Stimulated activated CD4-positive, alpha-beta T cell treated with anti-CD3 and anti-CD28 coated beads, TNF-alpha, amount 100 ng/mL, for 4 hours (primary cell): Measurements from ENCODE around the gene CRISPLD2.

Experiments used
- DNase-seq, 3 experiments: peaks; one replicate each; pipeline ENCODE4 v3.0.0-alpha.2; 2020; ENCODE audit warnings: low read depth in 3 of 3

CRISPLD2 gene

GRCh38 chr16:84884246-84884595 lies 64.4 kb downstream of the CRISPLD2 start:
- DNase-seq, result no peak

DNA sequence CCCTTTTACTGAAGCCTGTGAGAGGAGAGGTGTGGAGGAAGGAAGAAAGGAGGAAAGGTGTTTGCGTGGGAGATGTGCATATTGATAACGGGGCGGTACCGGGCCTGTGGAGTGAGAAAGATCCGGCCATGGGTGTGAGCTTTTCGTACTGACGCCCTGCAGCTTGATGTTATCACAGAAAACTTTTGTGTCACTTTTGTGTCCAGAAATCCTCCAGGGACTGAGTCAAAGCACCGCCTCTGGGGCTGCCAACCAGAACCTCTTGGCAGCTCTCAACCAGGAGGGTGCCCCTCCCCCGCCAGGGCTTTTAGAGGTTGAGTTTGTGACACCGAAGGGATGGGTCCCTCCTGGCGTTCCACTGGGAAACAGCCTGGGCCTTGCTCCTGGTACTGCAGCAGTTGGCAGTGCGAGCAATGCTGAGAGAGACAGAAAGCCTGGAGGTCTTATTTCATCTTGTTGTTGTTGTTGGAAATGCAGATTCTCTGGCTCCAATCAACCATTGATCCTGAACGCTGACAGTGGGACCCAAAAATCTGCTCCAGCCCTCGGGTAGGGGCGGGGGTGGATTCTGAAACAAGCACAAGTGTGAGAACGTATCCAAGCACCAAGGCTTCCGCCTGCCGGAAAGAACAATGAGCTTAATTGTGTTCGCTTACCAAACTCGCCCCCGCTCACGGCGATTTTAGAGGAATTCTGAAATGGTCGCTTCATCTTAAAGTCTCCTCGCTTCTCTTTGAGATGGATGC lies 65.0 kb downstream of the CRISPLD2 start:
- DNase-seq, result no peak

DNA sequence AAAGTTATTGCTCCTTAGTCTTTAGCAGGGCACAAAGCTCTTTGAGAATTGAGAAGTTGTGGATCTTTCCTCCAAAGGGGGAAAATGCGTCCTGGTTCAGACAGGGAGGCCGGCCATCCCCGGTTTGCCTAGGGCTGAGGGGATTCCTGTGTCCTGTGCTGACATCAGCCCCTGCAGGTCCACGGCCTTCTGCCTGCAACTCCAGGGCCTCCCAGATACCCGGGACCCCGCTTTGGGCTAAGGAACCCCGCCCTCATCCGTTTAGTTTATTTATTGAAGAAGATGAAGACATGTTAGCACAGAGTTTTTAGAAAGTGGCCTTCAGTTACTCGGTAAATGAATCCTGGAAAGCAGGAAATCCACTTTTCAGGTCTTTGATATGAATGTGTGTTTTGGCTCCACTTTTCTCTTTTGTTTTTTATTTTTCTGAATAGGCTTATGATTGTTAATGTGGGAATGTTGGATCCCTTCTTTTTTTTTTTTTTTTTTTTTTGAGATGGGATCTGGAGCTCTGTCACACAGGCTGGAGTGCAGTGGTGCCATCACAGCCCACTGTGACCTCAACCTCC lies 65.6 kb downstream of the CRISPLD2 start:
- DNase-seq, result no peak

GRCh38 chr16:84886497-84887090 lies 66.8 kb downstream of the CRISPLD2 start:
- no peak for DNase-seq

DNA sequence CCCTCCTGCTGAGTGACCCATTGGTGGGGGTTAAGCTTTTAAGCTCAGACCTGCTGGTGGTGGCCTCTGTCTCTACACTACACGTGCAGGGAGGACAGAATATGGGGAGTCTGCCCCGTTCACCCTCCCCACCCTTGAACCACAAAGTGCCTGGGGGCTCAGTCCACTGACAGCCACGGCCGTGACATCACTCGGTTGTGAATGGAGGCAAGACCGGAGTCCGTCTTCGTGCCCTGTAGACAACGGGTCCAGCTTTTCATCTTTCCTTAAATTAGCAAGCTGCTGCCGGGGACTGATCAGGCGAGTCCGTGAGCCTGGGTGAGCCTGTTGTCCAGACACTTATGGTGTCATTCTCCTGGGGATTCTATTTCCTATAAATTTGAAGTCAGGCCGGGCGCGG lies 67.4 kb downstream of the CRISPLD2 start:
- DNase-seq, result no peak

DNA sequence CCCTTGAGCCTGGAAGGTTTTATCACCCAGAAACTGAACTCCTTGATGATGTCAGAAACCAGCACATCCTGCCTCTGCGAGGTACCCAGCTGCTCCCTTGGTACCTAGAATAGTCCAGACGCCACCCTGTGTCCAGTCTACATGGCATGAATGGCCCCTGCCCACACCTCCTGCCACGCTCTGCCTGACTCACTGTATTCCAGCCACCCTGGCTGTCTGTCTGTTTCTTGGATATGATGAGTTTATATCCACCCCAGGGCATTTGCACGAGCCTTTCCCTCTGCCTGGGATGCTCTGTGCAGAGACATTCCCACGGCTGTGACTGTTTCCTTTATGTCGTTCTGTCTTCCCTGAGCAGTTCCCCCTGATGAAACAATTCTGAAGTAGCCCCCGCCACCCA lies 68.7 kb downstream of the CRISPLD2 start:
- DNase-seq, result no peak

GRCh38 chr16:84889066-84889465 lies 69.3 kb downstream of the CRISPLD2 start:
- DNase-seq, result no peak

- no peak for DNase-seq
Measured at GRCh38 chr16:84890427-84890826, 70.6 kb downstream of the CRISPLD2 start.

- DNase-seq, result no peak
Measured at GRCh38 chr16:84891149-84891795, 71.5 kb downstream of the CRISPLD2 start.

- no peak for DNase-seq
Measured at GRCh38 chr16:84892097-84892496, 72.3 kb downstream of the CRISPLD2 start.

- DNase-seq, result no peak
Measured at GRCh38 chr16:84893467-84893848, 73.7 kb downstream of the CRISPLD2 start.

- DNase-seq, result no peak
Measured at GRCh38 chr16:84893849-84894599, 74.2 kb downstream of the CRISPLD2 start.

DNA sequence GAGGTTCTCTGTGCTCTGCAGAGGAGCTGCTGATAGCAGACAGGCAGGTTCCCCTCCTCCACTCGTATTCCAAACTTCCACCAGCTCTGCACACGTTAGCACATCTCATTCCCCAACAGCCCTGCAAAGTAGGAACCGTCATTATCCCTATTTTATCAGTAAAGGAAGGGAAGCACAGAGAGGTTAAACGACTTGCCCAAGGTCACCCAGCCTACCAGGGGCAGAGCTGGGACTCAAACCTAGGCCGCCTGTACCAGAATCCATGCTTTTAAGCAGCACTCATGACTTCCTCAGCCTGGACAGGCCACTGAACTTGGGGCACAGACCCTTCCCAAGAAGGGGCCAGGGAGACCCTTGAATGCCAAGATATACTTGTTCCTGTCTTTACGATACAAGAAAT lies 75.2 kb downstream of the CRISPLD2 start:
- DNase-seq, result no peak

DNA sequence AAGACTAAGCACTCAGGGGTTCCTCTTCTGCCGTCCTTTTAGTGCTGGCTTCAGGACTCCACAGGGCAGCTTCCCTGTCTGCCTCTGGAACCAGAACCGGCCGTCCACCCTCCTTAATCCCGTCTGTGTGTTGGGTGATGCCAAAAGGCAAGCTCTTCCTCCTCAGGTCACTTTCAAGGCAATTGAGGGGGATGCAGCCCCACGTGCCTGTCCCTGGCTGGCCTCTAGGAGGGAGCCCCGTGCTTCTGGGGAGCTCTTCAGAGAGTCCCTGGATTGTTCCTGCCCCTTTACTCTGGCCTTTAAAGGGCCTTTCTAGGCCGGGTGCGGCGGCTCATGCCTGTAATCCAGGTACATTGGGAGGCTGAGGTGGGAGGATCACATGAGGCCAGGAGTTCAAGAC lies 77.1 kb downstream of the CRISPLD2 start:
- no peak for DNase-seq

DNA sequence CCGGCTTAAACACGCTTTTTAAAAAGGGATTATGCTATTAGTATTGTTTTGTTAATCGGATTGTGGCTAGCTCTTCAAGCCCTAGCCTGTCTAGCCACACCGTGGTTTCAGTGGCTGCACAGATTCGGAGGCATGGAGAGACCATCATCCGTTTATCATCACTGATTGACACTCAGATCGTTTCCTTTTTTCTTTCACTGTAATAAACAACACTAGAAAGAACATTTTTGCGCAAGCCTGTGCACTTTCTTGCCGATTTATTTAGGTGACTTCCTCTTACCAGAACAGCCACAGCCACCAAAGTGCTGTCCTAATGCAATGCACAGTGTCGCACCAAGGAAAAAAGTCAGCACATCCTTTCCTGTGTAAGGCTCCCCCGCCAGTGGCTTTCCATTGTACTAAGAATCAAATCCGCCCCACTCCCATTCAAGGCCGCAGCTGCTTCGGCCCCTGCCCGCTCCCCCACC lies 78.2 kb downstream of the CRISPLD2 start:
- DNase-seq, result no peak

DNA sequence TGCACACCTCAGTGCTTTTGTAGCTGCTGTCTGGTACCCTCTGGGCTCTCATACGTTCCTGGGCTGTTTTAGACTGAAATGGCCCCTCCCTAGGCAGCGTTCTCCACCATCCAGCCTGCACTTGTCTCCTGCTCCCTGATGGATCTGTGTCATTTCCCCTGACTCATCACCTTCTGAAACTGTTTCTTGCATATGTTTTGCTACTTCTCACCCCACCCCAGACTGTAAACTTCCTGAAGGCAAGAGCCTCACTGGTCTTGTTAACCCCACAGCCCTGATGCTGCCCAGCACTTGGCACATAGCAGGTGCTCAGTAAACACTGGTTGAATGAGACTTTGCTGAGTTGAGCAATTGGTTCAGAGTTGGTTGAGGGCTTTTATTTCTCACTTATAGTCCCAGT lies 78.7 kb downstream of the CRISPLD2 start:
- DNase-seq, result no peak

- no peak for DNase-seq
Measured at GRCh38 chr16:84899414-84899813, 79.6 kb downstream of the CRISPLD2 start.

DNA sequence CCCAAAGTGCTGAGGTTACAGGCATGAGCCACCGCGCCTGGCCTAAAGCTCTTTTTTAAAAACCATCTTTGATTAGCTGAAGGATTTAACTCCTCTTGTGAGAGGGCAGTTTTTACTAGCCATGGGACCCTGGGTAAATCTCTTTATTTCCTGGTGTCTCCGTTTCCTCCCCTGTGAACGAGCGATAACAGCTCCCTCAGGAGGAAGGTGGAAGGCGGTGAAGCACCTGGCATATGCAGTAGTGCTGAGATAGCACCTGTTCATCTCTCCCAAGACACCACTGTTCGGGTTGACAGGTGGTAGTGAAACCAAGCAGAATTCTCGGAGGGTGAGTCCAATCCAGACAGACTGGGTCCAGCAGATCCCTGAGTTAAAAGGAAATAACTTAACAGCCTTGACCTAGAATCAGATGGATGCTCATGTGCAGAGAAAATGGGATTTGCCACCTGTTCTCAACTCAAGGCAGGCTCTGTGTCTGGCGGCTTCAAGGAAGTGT lies 86.2 kb downstream of the CRISPLD2 start:
- DNase-seq, result no peak

DNA sequence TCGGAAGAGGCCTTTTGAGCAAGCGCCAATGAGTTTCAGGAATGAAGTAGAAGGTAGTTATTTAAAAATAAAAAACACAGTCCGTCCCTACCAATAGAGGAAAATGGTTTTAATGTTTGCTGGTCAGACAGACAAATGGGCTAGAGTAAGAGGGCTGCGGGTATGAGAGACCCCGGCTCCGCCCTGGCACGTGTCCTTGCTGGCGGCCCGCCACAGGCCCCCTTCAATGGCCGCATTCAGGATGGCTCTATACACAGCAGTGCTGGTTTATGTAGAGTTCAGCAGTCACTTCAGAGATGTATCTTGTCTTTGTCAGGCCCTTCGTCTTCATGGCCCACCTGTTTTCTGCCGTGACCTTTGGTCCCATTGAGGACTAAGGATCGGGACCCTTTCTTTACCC lies 87.3 kb downstream of the CRISPLD2 start:
- no peak for DNase-seq

DNA sequence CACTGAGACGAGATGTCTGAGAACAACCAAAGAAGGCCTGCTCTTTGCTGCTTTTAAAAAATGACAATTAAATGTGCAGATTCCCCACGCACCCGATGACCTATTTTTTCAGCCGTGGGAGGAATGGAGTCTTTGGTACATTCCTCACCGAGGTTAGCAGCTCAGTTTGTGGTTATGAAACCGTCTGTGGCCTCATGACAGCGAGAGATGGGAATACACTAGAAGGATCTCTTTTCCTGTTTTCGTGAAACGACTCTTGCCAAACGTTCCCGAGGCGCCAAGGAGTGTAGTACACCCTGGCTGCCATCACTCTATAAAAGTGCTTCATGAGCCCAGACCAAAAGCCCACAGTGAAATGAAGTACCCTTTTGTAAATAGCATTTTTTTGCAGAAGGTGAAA lies 87.8 kb downstream of the CRISPLD2 start:
- no peak for DNase-seq

DNA sequence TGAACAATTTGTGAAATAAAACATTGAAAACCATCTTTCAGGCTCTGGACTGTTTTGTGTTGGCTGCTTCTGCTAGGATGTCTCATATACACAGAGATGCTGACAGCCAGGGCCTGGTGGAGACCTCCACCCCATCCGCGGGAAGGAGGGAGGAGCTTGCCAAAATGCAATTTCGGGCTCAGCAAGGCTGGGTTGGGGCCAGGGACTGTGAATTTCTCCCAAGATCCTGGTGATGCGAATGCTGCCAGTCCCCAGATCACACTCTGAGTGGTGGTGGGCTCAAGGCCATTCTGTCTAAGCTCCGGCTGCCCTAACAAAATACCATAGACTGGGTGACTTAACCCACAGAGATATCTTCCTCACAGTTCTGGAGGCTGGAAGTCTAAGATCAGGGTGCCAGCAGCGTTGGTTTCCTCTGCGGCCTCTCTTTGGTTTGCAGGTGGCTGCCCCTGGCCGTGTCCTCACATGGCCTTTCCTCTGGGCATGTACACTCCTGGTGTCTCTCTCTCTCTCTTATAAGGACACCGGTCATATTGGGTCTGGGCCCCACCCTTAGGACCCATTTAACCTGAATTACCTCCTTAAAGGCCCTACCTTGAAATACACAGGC lies 89.8 kb downstream of the CRISPLD2 start:
- no peak for DNase-seq
